ENCODE measurements around the gene HSPB6. TPM values are rescaled to one million over a fixed set of nuclear protein-coding genes. Genes with fewer than 3 reads are reported as not detected.
"Not testable (repeated sequence)": the region's sequence is repeated elsewhere in the genome, so short reads cannot be mapped to it uniquely, and the experiment has no call there.

The HSPB6 gene
- total and polyA plus RNA-seq, 2 experiments from 2014 or later: 14.1 to 220 TPM

GRCh38 chr19:35725216-35725861, 31.5 kb downstream of the HSPB6 start:
- H3K9ac ChIP-seq: no peak overlapping the region
- no peaks in the 10 kb centered on the region for H3K9me2 ChIP-seq (ENCODE audit: insufficient read depth)
- H3K27me3 ChIP-seq (replicated peaks; ENCODE audit: insufficient read depth): no peaks in the 10 kb centered on the region
- in situ Hi-C loops (cut with MboI): no loop called here
- H3K9me3 ChIP-seq (ENCODE audit: low read depth): no peaks in the 10 kb centered on the region
- peaks cover 28% of the 10 kb centered on the region; the same call in 1 of the 2 replicates for H3K36me3 ChIP-seq (ENCODE audit: low read depth)
- TF ChIP-seq EZH2phosphoT487 (IDR thresholded peaks at IDR 0.05; ENCODE audit: insufficient read depth, low read depth): no peak
- TF ChIP-seq EZH2 (IDR thresholded peaks at IDR 0.05; ENCODE audit: insufficient read depth, poor library complexity, severe bottlenecking): no peak
- H2AFZ ChIP-seq: no peak overlapping the region
- no peaks in the 10 kb centered on the region for H4K20me1 ChIP-seq (ENCODE audit: insufficient read depth)
- H3K79me2 ChIP-seq (ENCODE audit: insufficient read depth): peaks cover 29% of the 10 kb centered on the region
- H3F3A ChIP-seq (ENCODE audit: insufficient read depth): no peaks in the 10 kb centered on the region
- WGBS, 2 experiments (ENCODE audit: low coverage in 1 of 2, low lambda C conversion rate in 2 of 2, missing lambda C conversion rate in 2 of 2): 92 to 93% methylated on average over 20 to 23 of the region's 23 CpGs
- H3K4me2 ChIP-seq (ENCODE audit: unreplicated experiment): no peak overlapping the region
- DNase-seq: no peak
- H3K27ac ChIP-seq: no peak overlapping the region
- no peaks in the 10 kb centered on the region for H3K4me1 ChIP-seq (ENCODE audit: insufficient read depth)
- no peak overlapping the region for H3K4me3 ChIP-seq

- Histone ChIP-seq H3K4me2 (ENCODE audit: unreplicated experiment) (no peak overlapping the region), H3K36me3 (ENCODE audit: low read depth) (peaks cover 25% of the 10 kb centered on the region; the same call in 1 of the 2 replicates), H3K9ac (no peak overlapping the region), H3K4me1 (ENCODE audit: insufficient read depth) (no peaks in the 10 kb centered on the region), H2AFZ (no peak overlapping the region), H3K9me2 (ENCODE audit: insufficient read depth) (no peaks in the 10 kb centered on the region), H3F3A (ENCODE audit: insufficient read depth) (no peaks in the 10 kb centered on the region), H3K79me2 (ENCODE audit: insufficient read depth) (peaks cover 37% of the 10 kb centered on the region), H3K4me3 (no peak overlapping the region), H3K27me3 (replicated peaks; ENCODE audit: insufficient read depth) (no peaks in the 10 kb centered on the region), H3K27ac (no peak overlapping the region), H3K9me3 (ENCODE audit: low read depth) (no peaks in the 10 kb centered on the region), H4K20me1 (ENCODE audit: insufficient read depth) (no peaks in the 10 kb centered on the region)
- TF ChIP-seq EZH2phosphoT487 (IDR thresholded peaks at IDR 0.05; ENCODE audit: insufficient read depth, low read depth) (no peak), EZH2 (IDR thresholded peaks at IDR 0.05; ENCODE audit: insufficient read depth, poor library complexity, severe bottlenecking) (no peak)
- WGBS, 2 experiments (ENCODE audit: low coverage in 1 of 2, low lambda C conversion rate in 2 of 2, missing lambda C conversion rate in 2 of 2): 98 to 99% methylated on average over 12 of the region's 12 CpGs
- in situ Hi-C loops (cut with MboI): no loop called here
- no peak for DNase-seq
These were observed 32.3 kb downstream of the HSPB6 start for GRCh38 chr19:35724560-35724959.

GRCh38 chr19:35724132-35724531, 32.7 kb downstream of the HSPB6 start:
- H2AFZ ChIP-seq; in situ Hi-C loops (cut with MboI); H3K4me2 ChIP-seq (ENCODE audit: unreplicated experiment); H3F3A ChIP-seq (ENCODE audit: insufficient read depth); H3K27ac ChIP-seq; H3K4me1 ChIP-seq (ENCODE audit: insufficient read depth); H3K27me3 ChIP-seq (replicated peaks; ENCODE audit: insufficient read depth); DNase-seq; H3K9me3 ChIP-seq (ENCODE audit: low read depth); H4K20me1 ChIP-seq (ENCODE audit: insufficient read depth); H3K4me3 ChIP-seq; H3K9ac ChIP-seq; H3K9me2 ChIP-seq (ENCODE audit: insufficient read depth): not testable (repeated sequence)
- 95 to 98% methylated on average over 7 of the region's 7 CpGs for WGBS, 2 experiments (ENCODE audit: low coverage in 1 of 2, low lambda C conversion rate in 2 of 2, missing lambda C conversion rate in 2 of 2)
- peaks cover 25% of the 10 kb centered on the region; the same call in 1 of the 2 replicates for H3K36me3 ChIP-seq (ENCODE audit: low read depth)
- H3K79me2 ChIP-seq (ENCODE audit: insufficient read depth): peaks cover 41% of the 10 kb centered on the region

GRCh38 chr19:35723671-35724070, 33.2 kb downstream of the HSPB6 start:
- no peak for DNase-seq
- Histone ChIP-seq H3K27ac (no peak overlapping the region), H3K9ac (no peak overlapping the region), H2AFZ (no peak overlapping the region), H3K4me1 (ENCODE audit: insufficient read depth) (no peaks in the 10 kb centered on the region), H3K4me3 (no peak overlapping the region), H3K79me2 (ENCODE audit: insufficient read depth) (peaks cover 46% of the 10 kb centered on the region), H3F3A (ENCODE audit: insufficient read depth) (no peaks in the 10 kb centered on the region), H3K27me3 (replicated peaks; ENCODE audit: insufficient read depth) (no peaks in the 10 kb centered on the region), H3K9me3 (ENCODE audit: low read depth) (no peaks in the 10 kb centered on the region), H3K36me3 (ENCODE audit: low read depth) (peaks cover 25% of the 10 kb centered on the region; the same call in 1 of the 2 replicates), H3K9me2 (ENCODE audit: insufficient read depth) (no peaks in the 10 kb centered on the region), H4K20me1 (ENCODE audit: insufficient read depth) (no peaks in the 10 kb centered on the region), H3K4me2 (ENCODE audit: unreplicated experiment) (no peak overlapping the region)
- in situ Hi-C loops (cut with MboI): no loop called here
- TF ChIP-seq EZH2 (IDR thresholded peaks at IDR 0.05; ENCODE audit: insufficient read depth, poor library complexity, severe bottlenecking) (no peak), EZH2phosphoT487 (IDR thresholded peaks at IDR 0.05; ENCODE audit: insufficient read depth, low read depth) (no peak)
- 95 to 97% methylated on average over 12 to 24 of the region's 24 CpGs for WGBS, 2 experiments (ENCODE audit: low coverage in 1 of 2, low lambda C conversion rate in 2 of 2, missing lambda C conversion rate in 2 of 2)

Measured in GM23248 (cell line).